ENCODE measurements around the gene ASB5. TPM values are rescaled to one million over a fixed set of nuclear protein-coding genes. Genes with fewer than 3 reads are reported as not detected.

Gene ASB5
- total and polyA plus RNA-seq, 2 donors (not counting 1 experiment from before 2014, with no cell fraction given): 1.0 to 1.8 TPM

DNA sequence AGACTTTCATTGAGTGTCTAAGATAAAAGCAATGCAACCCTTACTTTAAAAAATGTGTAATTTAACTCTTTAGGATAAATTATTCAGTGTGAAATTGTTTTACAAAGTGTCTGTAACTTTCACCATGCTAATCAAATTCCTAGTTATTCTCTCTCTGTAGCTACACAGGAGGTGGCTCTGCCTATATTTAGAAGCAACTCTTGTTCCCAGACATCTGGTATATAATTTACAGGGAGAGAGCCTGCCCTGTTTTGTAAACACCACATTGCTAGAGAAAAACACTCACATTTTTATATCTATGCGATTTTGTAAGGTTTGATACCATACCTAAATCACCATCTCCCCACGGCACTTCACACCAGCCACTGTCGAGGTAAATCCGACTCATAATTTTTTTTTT is 38.2 kb downstream of the ASB5 start:
- Histone ChIP-seq H3K79me2 (ENCODE audit: control insufficient read depth, insufficient read depth, low read length) (no peaks in the 10 kb centered on the region), H3K27ac (ENCODE audit: insufficient read depth, low read length) (no peak overlapping the region), H3K9me3 (ENCODE audit: control insufficient read depth, insufficient read depth, low read depth, low read length) (no peaks in the 10 kb centered on the region), H3K27me3 (ENCODE audit: control insufficient read depth, insufficient read depth, low read length) (no peaks in the 10 kb centered on the region), H3K4me2 (ENCODE audit: extremely low read depth, insufficient read depth, low read length) (no peak overlapping the region), H4K20me1 (ENCODE audit: control insufficient read depth, extremely low read depth, insufficient read depth, low read length) (no peaks in the 10 kb centered on the region), H2AFZ (ENCODE audit: low read length) (no peak overlapping the region), H3K9ac (ENCODE audit: insufficient read depth, low read length) (no peak overlapping the region), H3K4me3 (replicated peaks in 1 of 4; ENCODE audit: control extremely low read depth in 1 of 4, insufficient read depth in 1 of 4, low read depth in 3 of 4, low read length in 4 of 4) (no peak overlapping the region), H3K4me1 (ENCODE audit: control insufficient read depth, extremely low read depth, insufficient read depth, low read length) (no peaks in the 10 kb centered on the region), H3K36me3 (ENCODE audit: control insufficient read depth, insufficient read depth, low read length) (no peaks in the 10 kb centered on the region)
- DNase-seq (ENCODE audit: low read depth in 2 of 2): no peak
- TF ChIP-seq CTCF (conservative IDR thresholded peaks at IDR 0.05 in 1 of 2, IDR thresholded peaks at IDR 0.05 in 1 of 2; ENCODE audit: low read depth in 1 of 2, low read length in 2 of 2) (no peak), EZH2 (IDR thresholded peaks at IDR 0.05; ENCODE audit: low read length, missing control alignments) (no peak)

GRCh38 chr4:176229645-176230044 is 39.4 kb downstream of the ASB5 start:
- Histone ChIP-seq H3K36me3 (ENCODE audit: control insufficient read depth, insufficient read depth, low read length) (no peaks in the 10 kb centered on the region), H3K4me2 (ENCODE audit: extremely low read depth, insufficient read depth, low read length) (no peak overlapping the region), H3K79me2 (ENCODE audit: control insufficient read depth, insufficient read depth, low read length) (no peaks in the 10 kb centered on the region), H3K4me1 (ENCODE audit: control insufficient read depth, extremely low read depth, insufficient read depth, low read length) (no peaks in the 10 kb centered on the region), H3K27me3 (ENCODE audit: control insufficient read depth, insufficient read depth, low read length) (no peaks in the 10 kb centered on the region), H4K20me1 (ENCODE audit: control insufficient read depth, extremely low read depth, insufficient read depth, low read length) (no peaks in the 10 kb centered on the region), H3K27ac (ENCODE audit: insufficient read depth, low read length) (no peak overlapping the region), H2AFZ (ENCODE audit: low read length) (peak overlapping the region; percentile 29), H3K4me3 (replicated peaks in 1 of 4; ENCODE audit: control extremely low read depth in 1 of 4, insufficient read depth in 1 of 4, low read depth in 3 of 4, low read length in 4 of 4) (no peak overlapping the region), H3K9ac (ENCODE audit: insufficient read depth, low read length) (no peak overlapping the region), H3K9me3 (ENCODE audit: control insufficient read depth, insufficient read depth, low read depth, low read length) (no peaks in the 10 kb centered on the region)
- DNase-seq (ENCODE audit: low read depth in 2 of 2): no peak
- TF ChIP-seq CTCF (conservative IDR thresholded peaks at IDR 0.05 in 1 of 2, IDR thresholded peaks at IDR 0.05 in 1 of 2; ENCODE audit: low read depth in 1 of 2, low read length in 2 of 2) (no peak), EZH2 (IDR thresholded peaks at IDR 0.05; ENCODE audit: low read length, missing control alignments) (no peak)

- no peaks in the 10 kb centered on the region for H3K4me1 ChIP-seq (ENCODE audit: control insufficient read depth, extremely low read depth, insufficient read depth, low read length)
- H3K4me2 ChIP-seq (ENCODE audit: extremely low read depth, insufficient read depth, low read length): no peak overlapping the region
- no peaks in the 10 kb centered on the region for H3K79me2 ChIP-seq (ENCODE audit: control insufficient read depth, insufficient read depth, low read length)
- no peak overlapping the region for H3K9ac ChIP-seq (ENCODE audit: insufficient read depth, low read length)
- H3K4me3 ChIP-seq (replicated peaks in 1 of 4; ENCODE audit: control extremely low read depth in 1 of 4, insufficient read depth in 1 of 4, low read depth in 3 of 4, low read length in 4 of 4): no peak overlapping the region
- H3K9me3 ChIP-seq (ENCODE audit: control insufficient read depth, insufficient read depth, low read depth, low read length): no peaks in the 10 kb centered on the region
- TF ChIP-seq EZH2 (IDR thresholded peaks at IDR 0.05; ENCODE audit: low read length, missing control alignments) (no peak), CTCF (conservative IDR thresholded peaks at IDR 0.05 in 1 of 2, IDR thresholded peaks at IDR 0.05 in 1 of 2; ENCODE audit: low read depth in 1 of 2, low read length in 2 of 2) (no peak)
- no peaks in the 10 kb centered on the region for H3K36me3 ChIP-seq (ENCODE audit: control insufficient read depth, insufficient read depth, low read length)
- no peaks in the 10 kb centered on the region for H3K27me3 ChIP-seq (ENCODE audit: control insufficient read depth, insufficient read depth, low read length)
- H4K20me1 ChIP-seq (ENCODE audit: control insufficient read depth, extremely low read depth, insufficient read depth, low read length): no peaks in the 10 kb centered on the region
- no peak overlapping the region for H3K27ac ChIP-seq (ENCODE audit: insufficient read depth, low read length)
- no peak overlapping the region for H2AFZ ChIP-seq (ENCODE audit: low read length)
- DNase-seq (ENCODE audit: low read depth in 2 of 2): peak in 1 of 2 donors; percentile 56
Observed at GRCh38 chr4:176226736-176227135, 42.3 kb downstream of the ASB5 start.

Data from fibroblast of lung (primary cell).